Bone marrow (tissue), 2 donors: ENCODE results near the gene TNFAIP8L1.

Experiments
- DNase-seq, 2 donors: peaks; one replicate each; lab custom pipeline; 2025; lab: John Stamatoyannopoulos, UW

Gene TNFAIP8L1

GRCh38 chr19:4703671-4704316 lies 64.5 kb downstream of the TNFAIP8L1 start:
- DNase-seq: no peak

GRCh38 chr19:4704317-4704673 lies 65.0 kb downstream of the TNFAIP8L1 start:
- no peak for DNase-seq
